Stimulated activated CD4-positive, alpha-beta T cell treated with anti-CD3 and anti-CD28 coated beads, Interleukin-15, amount 100 ng/mL, for 48 hours (primary cell): ENCODE data around the gene PPP6R3.
"Not testable (repeated sequence)": the region's sequence is repeated elsewhere in the genome, so short reads cannot be mapped to it uniquely, and the experiment has no call there.

Experiments
- DNase-seq, 2 donors: peaks; one replicate each; pipeline ENCODE4 v3.0.0-alpha.2; 2020; ENCODE audit warnings: low read depth in 2 of 2

Gene PPP6R3

GRCh38 chr11:68434159-68434558 lies 26.4 kb upstream of the PPP6R3 start:
- DNase-seq, result not testable (repeated sequence)

- DNase-seq, result no peak
Observed at GRCh38 chr11:68436162-68436888, 24.2 kb upstream of the PPP6R3 start.

GRCh38 chr11:68436985-68437926 lies 23.3 kb upstream of the PPP6R3 start:
- DNase-seq, result no peak

- no peak for DNase-seq
Observed at GRCh38 chr11:68437927-68438657, 22.5 kb upstream of the PPP6R3 start.

GRCh38 chr11:68438658-68439259 lies 21.8 kb upstream of the PPP6R3 start:
- no peak for DNase-seq

- no peak for DNase-seq
Observed at GRCh38 chr11:68439355-68440065, 21.0 kb upstream of the PPP6R3 start.

GRCh38 chr11:68440224-68440623 lies 20.3 kb upstream of the PPP6R3 start:
- DNase-seq, result no peak

GRCh38 chr11:68441466-68442230 lies 18.9 kb upstream of the PPP6R3 start:
- DNase-seq, result no peak

- no peak for DNase-seq
Observed at GRCh38 chr11:68442433-68442832, 18.1 kb upstream of the PPP6R3 start.

GRCh38 chr11:68444566-68444965 lies 16.0 kb upstream of the PPP6R3 start:
- no peak for DNase-seq

- no peak for DNase-seq
Observed at GRCh38 chr11:68445531-68446035, 15.0 kb upstream of the PPP6R3 start.

- no peak for DNase-seq
Observed at GRCh38 chr11:68446046-68446725, 14.4 kb upstream of the PPP6R3 start.

- DNase-seq, result peak; percentile 65 to 73
Observed at GRCh38 chr11:68447015-68447801, 13.3 kb upstream of the PPP6R3 start.

GRCh38 chr11:68447914-68448313 lies 12.6 kb upstream of the PPP6R3 start:
- DNase-seq, result not testable (repeated sequence)

- no peak for DNase-seq
Observed at GRCh38 chr11:68448604-68449011, 11.9 kb upstream of the PPP6R3 start.

- no peak for DNase-seq
Observed at GRCh38 chr11:68449951-68450350, 10.6 kb upstream of the PPP6R3 start.

GRCh38 chr11:68450711-68451110 lies 9.8 kb upstream of the PPP6R3 start:
- DNase-seq, result no peak

GRCh38 chr11:68454767-68455166 lies 5.8 kb upstream of the PPP6R3 start:
- no peak for DNase-seq

GRCh38 chr11:68455485-68455884 lies 5.1 kb upstream of the PPP6R3 start:
- no peak for DNase-seq
